K562 (cell line): Measurements from ENCODE around the gene ZDHHC11.
"Not testable (repeated sequence)": the region's sequence is repeated elsewhere in the genome, so short reads cannot be mapped to it uniquely, and the experiment has no call there.

Experiments used
- CTCF ChIP-seq, 3 experiments: IDR thresholded peaks in 2 of 3; conservative IDR thresholded peaks in 1 of 3; 2 replicates each; pipeline ENCODE4 v1.5.1; 2011 to 2012; ENCODE audit warnings: low read length in 3 of 3, mild to moderate bottlenecking in 3 of 3, control low read depth in 2 of 3, improper control_type of control experiment in 1 of 3, inconsistent platforms in 1 of 3, low read depth in 1 of 3, mixed read lengths in 1 of 3, moderate library complexity in 1 of 3; ENCODE audit not compliant: insufficient read depth in 2 of 3
- GTF2A2 ChIP-seq: IDR thresholded peaks from 2 replicates; pipeline ENCODE4 v1.6.1; 2016; ENCODE audit warnings: mild to moderate bottlenecking, missing genetic modification characterization, missing compliant biosample characterization
- HNRNPUL1 ChIP-seq: fragments of 200-400 bp; formaldehyde crosslinking; IDR thresholded peaks from 2 replicates; pipeline ENCODE4 v1.6.1; 2017; ENCODE audit warnings: low read length
- MAX ChIP-seq: sonication (generic); formaldehyde crosslinking; IDR thresholded peaks from 2 replicates; pipeline ENCODE4 v1.9.0; 2022; ENCODE audit warnings: mild to moderate bottlenecking, missing genetic modification reagents
- MXI1 ChIP-seq: IDR thresholded peaks from 2 replicates; pipeline ENCODE4 v1.6.1; 2011; ENCODE audit warnings: low read depth, mild to moderate bottlenecking, improper control_type of control experiment, low read length
- PHB2 ChIP-seq: fragments of 450-650 bp; IDR thresholded peaks from 2 replicates; pipeline ENCODE4 v1.6.1; 2017; ENCODE audit warnings: low read depth
- POLR2AphosphoS5 ChIP-seq: IDR thresholded peaks from 2 replicates; pipeline ENCODE4 v1.6.1; 2011; ENCODE audit warnings: mild to moderate bottlenecking, low read depth, low read length, moderate library complexity; ENCODE audit not compliant: control insufficient read depth, insufficient read depth
- PRMT5 ChIP-seq: sonication (generic); formaldehyde crosslinking; IDR thresholded peaks from 2 replicates; pipeline ENCODE4 v1.5.0; 2020; ENCODE audit warnings: missing genetic modification reagents
- TEAD2 ChIP-seq: fragments of 450-650 bp; IDR thresholded peaks from 2 replicates; pipeline ENCODE4 v1.6.1; 2016; ENCODE audit warnings: missing genetic modification characterization, control low read depth, missing compliant biosample characterization
- THAP12 ChIP-seq: fragments of 250-450 bp; sonication (Bioruptor Pico); IDR thresholded peaks from 2 replicates; pipeline ENCODE4 v1.9.0; 2021; ENCODE audit warnings: mild to moderate bottlenecking, inconsistent platforms
- YY1 ChIP-seq, 3 experiments: IDR thresholded peaks; 2 replicates each; pipeline ENCODE4 v1.6.1; 2011; ENCODE audit warnings: low read length in 2 of 3, mild to moderate bottlenecking in 2 of 3, moderate library complexity in 2 of 3, borderline replicate concordance in 1 of 3, control low read depth in 1 of 3, low read depth in 1 of 3; ENCODE audit not compliant: insufficient read depth in 3 of 3, insufficient replicate concordance in 2 of 3, control insufficient read depth in 1 of 3, insufficient read length in 1 of 3; ENCODE audit errors: extremely low read depth in 1 of 3
- ZFP30 ChIP-seq: fragments of 250-450 bp; sonication (Bioruptor Pico); IDR thresholded peaks from 2 replicates; pipeline ENCODE4 v1.8.0; 2022; ENCODE audit warnings: moderate library complexity, mild to moderate bottlenecking, inconsistent platforms, borderline replicate concordance
- ZNF324 ChIP-seq: fragments of 250-450 bp; sonication (Bioruptor Pico); IDR thresholded peaks from 2 replicates; pipeline ENCODE4 v1.4.0; 2020; ENCODE audit warnings: mild to moderate bottlenecking

- not testable (repeated sequence) for TF ChIP-seq HNRNPUL1; ZFP30 (CRISPR knock-in tag); GTF2A2 (tag); MXI1; POLR2AphosphoS5; CTCF (IDR thresholded peaks at IDR 0.05 in 2 of 3, conservative IDR thresholded peaks at IDR 0.05 in 1 of 3; ENCODE audit: insufficient read depth in 2 of 3, low read depth in 1 of 3, low read length in 3 of 3); ZNF324; YY1 (IDR thresholded peaks at IDR 0.05; ENCODE audit: borderline replicate concordance in 1 of 3, control insufficient read depth in 1 of 3, extremely low read depth in 1 of 3, insufficient read depth in 3 of 3, insufficient read length in 1 of 3, insufficient replicate concordance in 2 of 3, low read depth in 1 of 3, low read length in 2 of 3); THAP12 (CRISPR knock-in tag); PHB2; PRMT5 (CRISPR knock-in tag); MAX; TEAD2 (tag)
These were observed 37.2 kb downstream of the ZDHHC11 start for GRCh38 chr5:813575-813974.
